ENCODE results near the gene KIAA1671. TPM values are rescaled to one million over a fixed set of nuclear protein-coding genes. Genes with fewer than 3 reads are reported as not detected.
A peak's percentile ranks its signal among the peaks of the same experiment; 100 is the strongest.

The KIAA1671 gene
- total RNA-seq, 1 experiment from 2014 or later: 7.3 TPM

GRCh38 chr22:25096638-25097405 lies 144.3 kb downstream of the KIAA1671 start:
- Histone ChIP-seq H3K36me3 (replicated peaks; ENCODE audit: control insufficient read depth, insufficient read depth, low read length) (no peaks in the 10 kb centered on the region), H3K27me3 (ENCODE audit: control insufficient read depth, insufficient read depth, low read length) (no peaks in the 10 kb centered on the region), H3K4me3 (ENCODE audit: insufficient read depth, low read depth, low read length) (no peak overlapping the region)
- DNase-seq: no peak

- H3K36me3 ChIP-seq (replicated peaks; ENCODE audit: control insufficient read depth, insufficient read depth, low read length): no peaks in the 10 kb centered on the region
- DNase-seq: peak; percentile 77
- no peaks in the 10 kb centered on the region for H3K27me3 ChIP-seq (ENCODE audit: control insufficient read depth, insufficient read depth, low read length)
- no peak overlapping the region for H3K4me3 ChIP-seq (ENCODE audit: insufficient read depth, low read depth, low read length)
Measured at GRCh38 chr22:25098445-25099081, 146.0 kb downstream of the KIAA1671 start.

- no peak for DNase-seq
- H3K36me3 ChIP-seq (replicated peaks; ENCODE audit: control insufficient read depth, insufficient read depth, low read length): no peaks in the 10 kb centered on the region
- no peaks in the 10 kb centered on the region for H3K27me3 ChIP-seq (ENCODE audit: control insufficient read depth, insufficient read depth, low read length)
- no peak overlapping the region for H3K4me3 ChIP-seq (ENCODE audit: insufficient read depth, low read depth, low read length)
Measured at GRCh38 chr22:25099202-25099601, 146.7 kb downstream of the KIAA1671 start.

- H3K36me3 ChIP-seq (replicated peaks; ENCODE audit: control insufficient read depth, insufficient read depth, low read length): no peaks in the 10 kb centered on the region
- no peaks in the 10 kb centered on the region for H3K27me3 ChIP-seq (ENCODE audit: control insufficient read depth, insufficient read depth, low read length)
- no peak for DNase-seq
- no peak overlapping the region for H3K4me3 ChIP-seq (ENCODE audit: insufficient read depth, low read depth, low read length)
Measured at GRCh38 chr22:25100402-25100801, 147.9 kb downstream of the KIAA1671 start.

- Histone ChIP-seq H3K4me3 (ENCODE audit: insufficient read depth, low read depth, low read length) (no peak overlapping the region), H3K27me3 (ENCODE audit: control insufficient read depth, insufficient read depth, low read length) (no peaks in the 10 kb centered on the region), H3K36me3 (replicated peaks; ENCODE audit: control insufficient read depth, insufficient read depth, low read length) (no peaks in the 10 kb centered on the region)
- peak; percentile 45 for DNase-seq
Measured at GRCh38 chr22:25100948-25101347, 148.4 kb downstream of the KIAA1671 start.

GRCh38 chr22:25101501-25101900 lies 149.0 kb downstream of the KIAA1671 start:
- DNase-seq: no peak
- H3K4me3 ChIP-seq (ENCODE audit: insufficient read depth, low read depth, low read length): no peak overlapping the region
- H3K27me3 ChIP-seq (ENCODE audit: control insufficient read depth, insufficient read depth, low read length): no peaks in the 10 kb centered on the region
- H3K36me3 ChIP-seq (replicated peaks; ENCODE audit: control insufficient read depth, insufficient read depth, low read length): no peaks in the 10 kb centered on the region

- H3K36me3 ChIP-seq (replicated peaks; ENCODE audit: control insufficient read depth, insufficient read depth, low read length): no peaks in the 10 kb centered on the region
- H3K4me3 ChIP-seq (ENCODE audit: insufficient read depth, low read depth, low read length): no peak overlapping the region
- no peak for DNase-seq
- H3K27me3 ChIP-seq (ENCODE audit: control insufficient read depth, insufficient read depth, low read length): no peaks in the 10 kb centered on the region
Measured at GRCh38 chr22:25101986-25102385, 149.5 kb downstream of the KIAA1671 start.

- no peak overlapping the region for H3K4me3 ChIP-seq (ENCODE audit: insufficient read depth, low read depth, low read length)
- H3K27me3 ChIP-seq (ENCODE audit: control insufficient read depth, insufficient read depth, low read length): no peaks in the 10 kb centered on the region
- H3K36me3 ChIP-seq (replicated peaks; ENCODE audit: control insufficient read depth, insufficient read depth, low read length): no peaks in the 10 kb centered on the region
- DNase-seq: no peak
Measured at GRCh38 chr22:25102722-25103121, 150.2 kb downstream of the KIAA1671 start.

GRCh38 chr22:25104367-25104766 lies 151.9 kb downstream of the KIAA1671 start:
- no peak for DNase-seq
- no peak overlapping the region for H3K4me3 ChIP-seq (ENCODE audit: insufficient read depth, low read depth, low read length)

GRCh38 chr22:25105817-25106650 lies 153.5 kb downstream of the KIAA1671 start:
- Histone ChIP-seq H3K27me3 (ENCODE audit: control insufficient read depth, insufficient read depth, low read length) (no peaks in the 10 kb centered on the region), H3K36me3 (replicated peaks; ENCODE audit: control insufficient read depth, insufficient read depth, low read length) (no peaks in the 10 kb centered on the region), H3K4me3 (ENCODE audit: insufficient read depth, low read depth, low read length) (no peak overlapping the region)
- DNase-seq: no peak

More at GRCh38 chr22:25104367-25104766, 151.9 kb downstream of the KIAA1671 start:
- no peaks in the 10 kb centered on the region for H3K36me3 ChIP-seq (replicated peaks; ENCODE audit: control insufficient read depth, insufficient read depth, low read length)
- H3K27me3 ChIP-seq (ENCODE audit: control insufficient read depth, insufficient read depth, low read length): no peaks in the 10 kb centered on the region

- DNase-seq: no peak
- Histone ChIP-seq H3K27me3 (ENCODE audit: control insufficient read depth, insufficient read depth, low read length) (no peaks in the 10 kb centered on the region), H3K4me3 (ENCODE audit: insufficient read depth, low read depth, low read length) (no peak overlapping the region), H3K36me3 (replicated peaks; ENCODE audit: control insufficient read depth, insufficient read depth, low read length) (no peaks in the 10 kb centered on the region; the same call in 1 of the 2 replicates)
Measured at GRCh38 chr22:25109878-25110595, 157.5 kb downstream of the KIAA1671 start.

GRCh38 chr22:25110596-25110845 lies 158.0 kb downstream of the KIAA1671 start:
- H3K36me3 ChIP-seq (replicated peaks; ENCODE audit: control insufficient read depth, insufficient read depth, low read length): no peaks in the 10 kb centered on the region; the same call in 1 of the 2 replicates
- H3K27me3 ChIP-seq (ENCODE audit: control insufficient read depth, insufficient read depth, low read length): no peaks in the 10 kb centered on the region
- H3K4me3 ChIP-seq (ENCODE audit: insufficient read depth, low read depth, low read length): peak overlapping the region; percentile 66; the same call in 1 of the 2 replicates
- no peak for DNase-seq

GRCh38 chr22:25110846-25111578 lies 158.5 kb downstream of the KIAA1671 start:
- no peaks in the 10 kb centered on the region; the same call in 1 of the 2 replicates for H3K36me3 ChIP-seq (replicated peaks; ENCODE audit: control insufficient read depth, insufficient read depth, low read length)
- peak; percentile 94 for DNase-seq
- peak overlapping the region; percentile 66 for H3K4me3 ChIP-seq (ENCODE audit: insufficient read depth, low read depth, low read length)
- no peaks in the 10 kb centered on the region for H3K27me3 ChIP-seq (ENCODE audit: control insufficient read depth, insufficient read depth, low read length)
